Trophoblast cell (in vitro differentiated cells and primary cell): ENCODE results near the gene GNA15.
"Not testable (repeated sequence)": the region's sequence is repeated elsewhere in the genome, so short reads cannot be mapped to it uniquely, and the experiment has no call there.

ENCODE experiments used
- DNase-seq, 2 donors: peaks; one replicate each; pipeline ENCODE4 v3.0.0-alpha.2; 2016
- H2AFZ ChIP-seq: 2 replicates; pipeline ENCODE4 v1.6.1; 2013; ENCODE audit warnings: low read length, moderate library complexity, mild to moderate bottlenecking; ENCODE audit not compliant: insufficient read depth, poor library complexity
- H2AK5ac ChIP-seq: 2 replicates; pipeline ENCODE4 v1.6.1; 2013; ENCODE audit warnings: mild to moderate bottlenecking, low read length
- H2BK120ac ChIP-seq: 2 replicates; pipeline ENCODE4 v1.6.1; 2013; ENCODE audit warnings: low read length, mild to moderate bottlenecking, moderate library complexity; ENCODE audit not compliant: insufficient read depth, poor library complexity
- H2BK12ac ChIP-seq: 2 replicates; pipeline ENCODE4 v1.6.1; 2013; ENCODE audit warnings: mild to moderate bottlenecking, low read length, moderate library complexity
- H2BK5ac ChIP-seq: 2 replicates; pipeline ENCODE4 v1.6.1; 2013; ENCODE audit warnings: low read length, low read depth, moderate library complexity, mild to moderate bottlenecking; ENCODE audit not compliant: poor library complexity
- H3K14ac ChIP-seq: 2 replicates; pipeline ENCODE4 v1.6.1; 2013; ENCODE audit warnings: mild to moderate bottlenecking, low read length
- H3K18ac ChIP-seq: 2 replicates; pipeline ENCODE4 v1.6.1; 2013; ENCODE audit warnings: mild to moderate bottlenecking, low read length
- H3K23ac ChIP-seq: 2 replicates; pipeline ENCODE4 v1.6.1; 2013; ENCODE audit warnings: low read length
- H3K27ac ChIP-seq: 2 replicates; pipeline ENCODE4 v1.5.1; 2013; ENCODE audit warnings: low read depth, mild to moderate bottlenecking, inconsistent platforms, low read length, moderate library complexity
- H3K27me3 ChIP-seq: 2 replicates; pipeline ENCODE4 v1.6.1; 2013; ENCODE audit warnings: inconsistent platforms, mild to moderate bottlenecking, low read length, moderate library complexity; ENCODE audit not compliant: insufficient read depth
- H3K36me3 ChIP-seq, 2 experiments: 1 replicate in 1 of 2; 2 replicates in 1 of 2; pipeline ENCODE4 v1.6.1; 2013; ENCODE audit warnings: low read length in 2 of 2, mild to moderate bottlenecking in 2 of 2, moderate library complexity in 1 of 2; ENCODE audit not compliant: insufficient read depth in 2 of 2, control insufficient read depth in 1 of 2
- H3K4ac ChIP-seq: 2 replicates; pipeline ENCODE4 v1.6.1; 2013; ENCODE audit warnings: low read depth, mild to moderate bottlenecking, low read length, moderate library complexity
- H3K4me1 ChIP-seq, 2 experiments: 1 replicate in 1 of 2; 2 replicates in 1 of 2; pipeline ENCODE4 v1.6.1; 2013; ENCODE audit warnings: low read length in 2 of 2, mild to moderate bottlenecking in 2 of 2, moderate library complexity in 1 of 2; ENCODE audit not compliant: insufficient read depth in 2 of 2, control insufficient read depth in 1 of 2
- H3K4me2 ChIP-seq: 2 replicates; pipeline ENCODE4 v1.6.1; 2013; ENCODE audit warnings: inconsistent platforms, mild to moderate bottlenecking, low read length, moderate library complexity
- H3K4me3 ChIP-seq: 2 replicates; pipeline ENCODE4 v1.5.1; 2013; ENCODE audit warnings: mild to moderate bottlenecking, low read depth, low read length, inconsistent platforms
- H3K79me1 ChIP-seq: one replicate; pipeline ENCODE4 v1.6.1; 2013; ENCODE audit warnings: low read length
- H3K79me2 ChIP-seq: 2 replicates; pipeline ENCODE4 v1.6.1; 2013; ENCODE audit warnings: low read length, mild to moderate bottlenecking; ENCODE audit not compliant: control insufficient read depth, insufficient read depth, poor library complexity
- H3K9ac ChIP-seq: 2 replicates; pipeline ENCODE4 v1.6.1; 2013; ENCODE audit warnings: mild to moderate bottlenecking, low read length
- H3K9me3 ChIP-seq: 2 replicates; pipeline ENCODE4 v1.6.1; 2013; ENCODE audit warnings: low read depth, mild to moderate bottlenecking, control low read depth, inconsistent platforms, low read length; ENCODE audit not compliant: insufficient read depth
- H4K12ac ChIP-seq: 2 replicates; pipeline ENCODE4 v1.6.1; 2013; ENCODE audit warnings: low read depth, mild to moderate bottlenecking, low read length, moderate library complexity
- H4K8ac ChIP-seq: 2 replicates; pipeline ENCODE4 v1.6.1; 2013; ENCODE audit warnings: low read depth, mild to moderate bottlenecking, low read length, moderate library complexity
- H4K91ac ChIP-seq: one replicate; pipeline ENCODE4 v1.6.1; 2013; ENCODE audit warnings: low read depth, mild to moderate bottlenecking, low read length, moderate library complexity
- WGBS: extraction: QIAGEN DNeasy Blood & Tissue Kit; methylation state at CpG from one replicate; pipeline ENCODE4 v1.1.7; 2013; ENCODE audit warnings: missing lambda C conversion rate; ENCODE audit not compliant: insufficient read length, insufficient coverage; ENCODE audit errors: extremely low coverage; 5-methylcytosine and 5-hydroxymethylcytosine counted together

GNA15 gene

DNA sequence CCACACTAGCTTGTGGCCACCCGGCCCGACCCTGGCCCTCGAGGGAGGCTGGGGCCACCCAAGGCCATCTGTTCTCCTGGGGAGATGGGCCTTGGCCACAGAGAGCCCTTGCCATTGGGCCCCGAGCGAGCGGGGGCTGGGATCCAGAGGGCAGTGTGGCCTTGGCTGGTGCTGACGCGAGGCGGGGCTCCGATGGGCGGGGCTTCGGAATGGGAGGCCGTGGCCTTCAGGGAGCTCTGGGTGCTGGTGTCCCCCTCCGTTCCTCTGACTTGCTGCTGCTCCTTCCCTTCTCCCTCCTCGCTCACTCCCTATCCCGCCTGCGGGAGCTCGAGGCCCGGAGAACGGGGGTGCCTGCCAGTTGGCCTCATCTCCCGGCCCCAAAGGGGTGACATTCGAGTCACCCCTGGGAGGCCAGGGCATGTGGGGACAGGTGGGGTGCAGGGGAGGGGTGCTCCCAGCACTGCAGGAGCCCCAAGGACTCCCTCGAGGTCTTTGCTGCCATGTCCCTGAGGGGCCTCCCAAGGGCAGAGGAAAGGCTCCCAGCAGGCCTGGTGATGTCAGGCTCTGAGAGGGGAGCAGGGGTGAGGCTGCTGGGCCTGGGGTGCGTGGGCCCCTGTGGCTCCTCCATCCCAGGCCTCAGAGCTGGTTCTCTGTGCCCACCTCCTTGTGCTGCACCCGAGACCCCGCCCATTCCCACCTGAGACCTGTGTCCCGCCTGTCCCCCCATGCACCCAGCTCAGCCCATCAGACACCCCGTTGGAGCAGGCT is 54.1 kb downstream of the GNA15 start:
- no peak for DNase-seq

DNA sequence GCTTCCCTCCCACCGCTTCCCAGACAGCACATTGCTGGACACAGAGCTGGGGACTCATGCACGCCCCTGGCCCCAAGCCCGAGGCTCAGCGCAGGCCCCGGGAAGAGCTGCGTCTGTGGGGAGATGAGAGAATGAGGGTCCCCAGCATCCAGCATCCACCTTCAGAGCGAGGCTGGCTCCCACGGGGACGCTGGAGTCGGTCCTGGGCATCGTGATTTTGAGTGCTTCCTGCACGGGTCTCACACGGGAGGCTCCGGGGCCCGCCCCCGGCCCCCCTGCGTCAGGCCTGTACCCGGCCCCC is 54.6 kb downstream of the GNA15 start:
- Histone ChIP-seq H3K4me2 (no peak overlapping the region), H2BK5ac (no peak overlapping the region), H3K9ac (no peak overlapping the region), H4K91ac (no peak overlapping the region), H3K4me3 (peak overlapping the region; percentile 51), H3K4me1 (peaks cover 11 to 13% of the 10 kb centered on the region in 2 experiments), H3K36me3 (peaks cover 25 to 31% of the 10 kb centered on the region in 2 experiments), H2BK12ac (no peak overlapping the region), H3K79me1 (peaks cover 5% of the 10 kb centered on the region), H3K9me3 (no peaks in the 10 kb centered on the region), H2BK120ac (no peak overlapping the region), H2AK5ac (no peak overlapping the region), H3K14ac (no peak overlapping the region), H4K8ac (no peak overlapping the region), H3K79me2 (peaks cover 16% of the 10 kb centered on the region), H4K12ac (no peak overlapping the region), H2AFZ (no peak overlapping the region), H3K23ac (no peak overlapping the region), H3K18ac (no peak overlapping the region), H3K4ac (no peak overlapping the region), H3K27me3 (no peaks in the 10 kb centered on the region), H3K27ac (no peak overlapping the region)
- no CpG with 5 or more reads among the region's 18 CpGs for whole genome bisulfite sequencing
- DNase-seq, result no peak

More for the DNA sequence above, 54.1 kb downstream of the GNA15 start:
- no peak overlapping the region for H2AK5ac ChIP-seq
- no peak overlapping the region for H3K27ac ChIP-seq
- no peak overlapping the region for H4K12ac ChIP-seq
- peaks cover 25 to 31% of the 10 kb centered on the region in 2 experiments for H3K36me3 ChIP-seq
- no peaks in the 10 kb centered on the region for H3K27me3 ChIP-seq
- no peak overlapping the region for H4K91ac ChIP-seq
- peak overlapping the region; percentile 13 for H3K4ac ChIP-seq
- H3K4me1 ChIP-seq, result peaks cover 11 to 13% of the 10 kb centered on the region in 2 experiments
- no peak overlapping the region for H3K14ac ChIP-seq
- peaks cover 6% of the 10 kb centered on the region for H3K79me1 ChIP-seq
- no peak overlapping the region for H3K18ac ChIP-seq
- H2BK12ac ChIP-seq, result no peak overlapping the region
- WGBS, result no CpG with 5 or more reads among the region's 28 CpGs
- no peak overlapping the region for H4K8ac ChIP-seq
- no peak overlapping the region for H3K9ac ChIP-seq
- no peak overlapping the region for H3K4me3 ChIP-seq
- no peak overlapping the region for H3K4me2 ChIP-seq
- H3K9me3 ChIP-seq, result no peaks in the 10 kb centered on the region
- no peak overlapping the region for H2BK120ac ChIP-seq
- no peak overlapping the region for H2AFZ ChIP-seq
- no peak overlapping the region for H3K23ac ChIP-seq
- H2BK5ac ChIP-seq, result no peak overlapping the region
- H3K79me2 ChIP-seq, result peaks cover 16% of the 10 kb centered on the region

DNA sequence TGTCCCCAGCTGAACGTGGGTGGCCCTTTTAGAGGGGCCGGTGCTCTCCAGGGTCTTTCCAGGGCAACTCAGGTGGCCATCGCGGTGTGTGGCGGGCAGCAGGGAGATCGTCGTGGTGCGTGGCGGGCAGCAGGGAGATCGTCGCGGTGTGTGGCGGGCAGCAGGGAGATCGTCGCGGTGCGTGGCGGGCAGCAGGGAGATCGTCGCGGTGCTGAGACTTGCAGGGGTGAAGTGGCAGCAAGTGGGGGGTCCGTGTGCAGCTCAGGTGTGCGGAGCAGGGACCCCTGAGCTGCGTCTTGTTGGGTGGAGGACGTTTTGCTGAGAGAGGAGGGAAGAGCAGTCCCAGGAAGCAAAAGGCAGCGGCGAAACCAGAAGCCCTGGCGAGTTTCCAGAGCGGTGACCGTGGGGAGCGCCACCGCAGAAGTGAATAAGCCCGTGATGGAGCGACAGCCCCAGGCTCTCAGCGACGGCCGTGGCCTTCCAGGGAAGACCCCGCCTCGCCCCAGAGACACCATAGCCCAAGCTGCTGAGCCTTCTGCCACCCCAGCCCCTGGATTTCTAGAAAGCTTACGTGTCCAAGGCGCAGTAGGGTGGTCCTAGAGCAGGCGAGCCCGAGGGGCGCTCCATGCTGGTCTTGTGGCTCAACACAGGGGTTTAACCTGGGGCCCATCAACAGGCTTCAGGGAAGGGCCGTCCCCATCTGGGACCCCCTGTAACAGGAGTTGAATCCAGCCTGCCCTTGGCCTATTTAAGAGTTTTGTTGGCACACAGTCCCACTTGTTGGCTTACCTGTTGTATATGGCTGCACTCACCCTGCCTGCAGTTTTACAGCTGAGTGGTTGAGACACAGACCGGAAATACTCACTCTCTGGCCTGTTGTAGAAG is 55.3 kb downstream of the GNA15 start:
- no peaks in the 10 kb centered on the region for H3K79me1 ChIP-seq
- peaks cover 31 to 33% of the 10 kb centered on the region in 2 experiments for H3K36me3 ChIP-seq
- H3K9ac ChIP-seq, result no peak overlapping the region
- H4K12ac ChIP-seq, result no peak overlapping the region
- H3K4me1 ChIP-seq, result peaks cover 11 to 13% of the 10 kb centered on the region in 2 experiments
- H3K18ac ChIP-seq, result no peak overlapping the region
- no peak overlapping the region for H2AK5ac ChIP-seq
- H2AFZ ChIP-seq, result no peak overlapping the region
- no peak overlapping the region for H3K23ac ChIP-seq
- H3K27ac ChIP-seq, result no peak overlapping the region
- no peak overlapping the region for H2BK120ac ChIP-seq
- peaks cover 12% of the 10 kb centered on the region for H3K79me2 ChIP-seq
- H2BK5ac ChIP-seq, result no peak overlapping the region
- H3K4me3 ChIP-seq, result no peak overlapping the region
- no peak overlapping the region for H2BK12ac ChIP-seq
- no peak for DNase-seq
- no peak overlapping the region for H3K14ac ChIP-seq
- H3K27me3 ChIP-seq, result no peaks in the 10 kb centered on the region
- no CpG with 5 or more reads among the region's 46 CpGs for WGBS
- H3K4me2 ChIP-seq, result no peak overlapping the region
- H3K4ac ChIP-seq, result no peak overlapping the region
- no peak overlapping the region for H4K8ac ChIP-seq
- H3K9me3 ChIP-seq, result no peaks in the 10 kb centered on the region
- no peak overlapping the region for H4K91ac ChIP-seq

DNA sequence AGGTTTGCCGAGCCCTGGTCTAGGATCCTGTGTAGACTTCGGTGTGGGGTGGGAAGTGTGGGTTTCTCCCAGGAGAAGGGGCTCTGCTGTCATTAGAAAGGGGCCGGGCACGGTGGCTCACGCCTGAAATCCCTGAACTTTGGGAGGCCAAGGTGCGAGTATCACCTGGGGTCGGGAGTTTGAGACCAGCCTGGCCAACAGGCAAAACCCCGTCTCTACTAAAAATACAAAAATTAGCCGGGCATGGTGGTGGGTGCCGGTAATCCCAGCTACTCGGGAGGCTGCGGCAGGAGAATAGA is 55.9 kb downstream of the GNA15 start:
- not testable (repeated sequence) for H3K4me2 ChIP-seq, H3K79me2 ChIP-seq, H4K12ac ChIP-seq, H3K23ac ChIP-seq, H3K9me3 ChIP-seq, H4K8ac ChIP-seq, H2AK5ac ChIP-seq, H3K9ac ChIP-seq, H3K79me1 ChIP-seq, H2BK12ac ChIP-seq, H2BK120ac ChIP-seq, H3K4ac ChIP-seq, H3K27me3 ChIP-seq, H3K4me1 ChIP-seq, H4K91ac ChIP-seq, H3K27ac ChIP-seq, H2BK5ac ChIP-seq, H3K4me3 ChIP-seq, DNase-seq, H2AFZ ChIP-seq, H3K18ac ChIP-seq, H3K14ac ChIP-seq
- peaks cover 36 to 39% of the 10 kb centered on the region in 2 experiments for H3K36me3 ChIP-seq
- WGBS, result no CpG with 5 or more reads among the region's 12 CpGs
